ENCODE data around the gene DLGAP4.

Gene DLGAP4

DNA sequence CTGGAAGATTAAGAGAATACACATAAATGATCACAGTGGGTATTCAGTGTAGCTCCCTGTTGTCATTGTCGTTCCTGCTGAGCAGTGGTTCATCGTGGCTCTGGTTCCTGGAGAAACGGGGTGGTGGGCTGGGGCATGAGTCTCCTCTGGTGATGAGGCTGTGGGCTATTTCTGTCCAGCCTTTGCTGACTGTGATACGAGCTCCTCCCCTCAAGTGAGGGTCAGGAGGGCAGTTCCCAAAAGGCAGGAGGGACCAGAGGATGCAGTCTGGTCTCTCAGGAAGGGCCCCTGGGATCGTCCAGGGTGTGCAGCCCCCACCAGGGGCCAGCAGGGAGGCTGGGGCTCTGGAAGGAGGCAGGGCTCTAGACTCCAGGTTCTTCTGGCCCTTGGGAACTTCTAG, 31.1 kb upstream of the DLGAP4 start:
- no peak for DNase-seq (ENCODE audit: low spot score)

DNA sequence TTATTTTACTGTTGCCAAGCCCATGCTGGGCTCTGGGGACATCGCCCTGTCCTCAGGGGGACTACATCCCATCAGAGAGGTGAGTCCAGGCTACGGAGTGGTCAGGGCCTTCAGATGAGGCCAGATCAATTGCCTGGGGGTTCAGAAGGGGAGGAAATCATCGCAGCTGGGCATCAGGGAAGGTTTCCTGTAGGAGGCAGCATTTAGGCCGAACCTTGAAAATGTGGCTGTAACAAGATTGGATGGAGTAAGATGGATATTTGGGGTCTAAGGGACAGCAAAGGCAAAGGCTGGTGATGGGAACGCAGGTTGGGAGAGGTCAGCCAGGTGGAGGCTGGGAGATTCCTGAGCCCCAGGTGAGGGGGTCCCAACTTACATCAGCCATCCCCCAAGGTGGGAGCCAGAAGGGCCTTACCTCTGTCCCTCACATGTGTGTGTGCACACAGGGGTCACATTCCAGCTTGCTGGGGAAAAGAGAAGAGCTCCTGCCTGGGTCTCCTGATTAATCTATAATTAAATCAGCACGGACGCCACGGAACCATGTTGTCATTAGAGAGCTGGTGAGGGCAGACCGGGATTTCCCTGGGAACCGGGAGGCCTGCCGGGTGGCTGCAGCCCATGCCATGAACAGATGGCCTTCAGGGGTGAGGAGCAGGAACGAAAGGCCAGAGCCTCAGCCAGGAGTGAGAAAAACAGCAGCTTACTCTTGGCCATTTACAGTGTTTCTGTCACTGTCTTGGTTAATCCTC, 30.5 kb upstream of the DLGAP4 start:
- DNase-seq (ENCODE audit: low spot score), result no peak

DNA sequence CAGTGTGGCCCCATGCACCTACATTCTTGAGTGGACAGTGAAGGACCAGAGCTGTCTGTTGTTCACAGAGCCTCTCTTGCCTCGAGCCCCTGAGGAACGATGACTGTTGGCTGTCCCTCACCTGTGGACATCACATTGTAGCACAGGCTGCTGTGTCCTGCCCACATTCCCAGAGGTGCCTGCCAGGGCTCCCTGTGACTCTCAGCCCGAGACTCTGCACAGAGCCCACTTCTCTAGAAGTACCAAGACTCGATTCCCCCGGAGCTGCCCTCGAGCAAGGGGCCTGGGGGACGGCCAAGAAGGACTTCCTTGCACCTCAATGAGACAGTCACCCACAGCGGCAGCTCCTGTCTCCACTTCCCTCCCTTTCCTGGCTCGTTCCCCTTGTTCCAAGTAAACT, 28.6 kb upstream of the DLGAP4 start:
- no peak for DNase-seq (ENCODE audit: low spot score)

DNA sequence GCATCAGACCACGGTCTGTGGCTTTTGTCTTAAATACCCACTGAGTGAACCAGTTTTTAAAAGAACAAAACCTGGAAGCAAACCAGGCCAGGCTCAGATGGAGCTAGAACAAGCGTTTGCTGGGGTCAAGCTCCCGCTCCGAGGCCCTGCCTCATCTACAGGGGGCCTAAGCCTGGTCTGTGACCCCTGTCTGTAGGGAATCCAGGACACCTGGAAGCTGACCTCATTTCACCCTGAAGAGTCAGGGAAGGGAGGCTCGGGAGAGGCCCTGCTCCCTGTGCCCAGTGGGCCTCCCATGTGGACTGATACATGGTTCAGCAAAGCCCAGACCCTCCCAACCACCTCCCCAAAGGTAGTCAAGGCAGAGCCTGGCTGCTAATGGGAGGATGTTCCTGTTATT, 26.8 kb upstream of the DLGAP4 start:
- no peak for DNase-seq (ENCODE audit: low spot score)

DNA sequence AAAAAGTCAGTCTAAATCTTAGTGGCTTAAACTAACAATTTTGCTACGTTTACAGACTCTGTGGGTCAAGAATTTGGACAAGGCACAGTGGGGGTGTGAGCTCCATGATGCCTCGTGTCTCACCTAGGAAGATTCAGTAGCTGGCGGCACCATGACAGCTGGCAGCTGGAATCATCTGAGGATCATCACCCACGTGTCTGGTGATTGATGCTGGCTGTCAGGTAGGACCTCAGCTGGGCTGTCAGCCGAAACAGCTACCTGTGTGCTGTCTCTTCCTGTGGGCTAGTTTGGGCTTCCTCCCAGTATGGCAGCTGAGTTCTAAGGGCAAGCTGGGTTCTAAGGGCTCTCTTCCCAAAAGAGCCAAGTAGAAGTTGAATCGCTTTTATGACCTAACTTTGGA, 26.4 kb upstream of the DLGAP4 start:
- no peak for DNase-seq (ENCODE audit: low spot score)

DNA sequence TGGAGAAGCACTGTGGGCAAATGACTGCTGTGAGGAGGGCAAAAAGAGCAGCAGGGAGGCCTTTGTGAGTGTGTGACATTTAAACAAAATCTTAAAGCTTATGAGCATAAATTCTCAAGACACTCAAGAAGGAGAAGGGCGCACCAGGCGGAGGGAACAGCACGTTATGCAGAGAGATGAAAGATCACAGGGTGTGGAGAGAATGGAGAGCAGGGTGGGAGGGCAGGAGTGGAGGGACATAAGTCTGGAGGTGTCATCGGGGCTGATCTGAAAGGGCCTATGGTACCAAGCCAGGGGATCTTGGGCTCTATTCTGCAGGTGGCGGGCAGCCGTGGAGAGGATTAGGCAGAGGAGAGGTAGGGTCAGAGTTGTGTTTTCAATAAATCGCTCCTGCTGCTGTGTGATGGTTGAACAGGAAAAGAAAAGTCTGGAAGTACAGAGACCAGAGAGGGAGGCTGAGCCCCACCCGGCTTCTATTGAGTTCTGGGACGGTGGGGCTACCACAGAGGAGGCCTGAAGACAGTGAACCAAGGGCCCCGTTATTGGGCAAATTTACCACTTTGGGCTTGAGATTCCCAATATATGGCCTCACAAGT, 24.3 kb upstream of the DLGAP4 start:
- no peak for DNase-seq (ENCODE audit: low spot score)

DNA sequence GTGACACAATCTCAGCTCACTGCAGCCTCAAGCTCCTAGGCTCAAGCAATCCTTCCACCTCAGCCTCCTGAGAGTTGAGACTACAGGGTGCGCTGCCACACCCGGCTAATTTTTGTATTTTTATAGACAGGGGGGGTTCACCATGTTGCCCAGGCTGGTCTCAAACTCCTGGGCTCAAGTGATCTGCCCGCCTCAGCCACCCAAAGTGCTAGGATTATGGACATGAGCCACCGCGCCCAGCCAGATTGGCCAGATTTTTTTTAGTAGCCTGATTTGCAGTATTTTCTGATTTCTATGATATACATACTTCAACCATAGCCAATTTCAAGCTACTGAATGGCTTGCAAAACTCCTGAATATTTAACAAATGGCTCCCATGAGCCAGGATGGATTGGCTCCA, 21.4 kb upstream of the DLGAP4 start:
- DNase-seq (ENCODE audit: low spot score), result no peak

DNA sequence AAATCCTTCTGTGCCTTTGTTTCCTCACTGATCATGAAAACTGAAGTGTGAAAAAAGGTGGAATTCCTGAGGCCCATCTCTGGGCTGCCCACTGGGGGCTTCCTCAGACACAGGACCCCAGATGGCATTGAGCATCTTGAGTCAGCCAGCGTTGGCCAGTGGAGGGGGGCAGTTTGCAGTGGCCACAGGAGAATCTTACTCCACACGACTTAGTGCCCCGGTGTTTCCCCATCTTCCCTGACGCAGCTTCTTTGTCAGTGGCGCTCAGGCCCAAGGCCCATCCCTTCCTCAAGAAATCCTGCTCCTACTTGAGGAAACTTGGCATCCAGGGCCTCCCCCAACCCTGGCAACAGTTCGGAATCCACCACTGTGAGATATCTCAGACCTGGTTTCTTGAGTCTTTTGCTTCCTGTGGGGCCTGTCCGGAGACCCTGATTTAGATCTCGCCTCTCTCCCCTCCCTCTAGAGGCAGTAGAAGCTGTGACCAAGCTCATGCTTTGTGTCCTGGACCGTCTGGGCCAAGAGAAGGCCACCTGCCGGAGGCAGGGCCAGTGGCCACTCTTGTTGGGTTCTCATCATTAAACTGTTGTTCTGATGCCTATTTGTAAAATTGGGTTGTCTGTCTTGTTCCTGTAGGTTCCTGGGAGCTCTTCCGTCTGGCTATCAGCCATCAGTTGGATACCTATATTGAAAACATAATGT, 20.2 kb upstream of the DLGAP4 start:
- DNase-seq (ENCODE audit: low spot score), result no peak

DNA sequence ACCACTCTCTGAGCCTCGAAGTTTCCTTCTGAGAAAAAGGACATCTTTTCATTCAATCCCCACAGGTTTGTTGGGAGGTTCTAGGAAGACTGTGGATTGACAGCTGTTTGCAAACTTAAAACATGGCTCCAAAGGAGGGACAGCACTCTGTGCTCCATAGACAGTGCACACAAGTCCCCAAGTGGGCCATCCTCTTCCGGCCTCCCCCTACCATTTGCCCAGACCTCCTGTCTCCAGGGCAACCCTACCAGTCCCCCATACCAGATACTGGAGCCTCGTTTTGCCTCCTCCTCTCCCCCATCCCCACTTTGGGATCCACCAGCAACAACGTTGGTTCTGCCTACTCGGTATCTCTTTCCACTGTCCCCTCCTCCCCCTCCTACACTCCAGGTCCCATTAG, 8.5 kb upstream of the DLGAP4 start:
- no peak for DNase-seq (ENCODE audit: low spot score)

DNA sequence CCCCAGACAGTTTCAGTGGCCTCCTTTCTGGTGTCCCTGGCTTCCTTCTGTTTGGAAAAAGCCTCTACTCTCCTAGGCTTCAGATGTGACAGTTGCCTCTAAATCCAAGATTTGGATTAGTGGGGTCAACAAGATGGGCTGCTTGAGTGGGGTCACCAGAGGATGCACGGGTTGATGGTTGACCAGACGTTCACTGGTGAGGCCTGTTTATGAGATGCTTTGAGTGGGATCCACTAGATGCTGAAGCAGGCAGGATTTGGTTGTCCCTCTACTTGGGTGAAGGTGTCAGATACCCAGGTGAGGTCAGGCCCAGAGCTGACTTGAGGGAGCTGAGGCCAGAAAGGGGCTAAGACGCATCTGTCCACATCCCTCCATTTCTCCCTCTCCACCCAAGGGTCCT, 8.1 kb upstream of the DLGAP4 start:
- DNase-seq (ENCODE audit: low spot score), result no peak

DNA sequence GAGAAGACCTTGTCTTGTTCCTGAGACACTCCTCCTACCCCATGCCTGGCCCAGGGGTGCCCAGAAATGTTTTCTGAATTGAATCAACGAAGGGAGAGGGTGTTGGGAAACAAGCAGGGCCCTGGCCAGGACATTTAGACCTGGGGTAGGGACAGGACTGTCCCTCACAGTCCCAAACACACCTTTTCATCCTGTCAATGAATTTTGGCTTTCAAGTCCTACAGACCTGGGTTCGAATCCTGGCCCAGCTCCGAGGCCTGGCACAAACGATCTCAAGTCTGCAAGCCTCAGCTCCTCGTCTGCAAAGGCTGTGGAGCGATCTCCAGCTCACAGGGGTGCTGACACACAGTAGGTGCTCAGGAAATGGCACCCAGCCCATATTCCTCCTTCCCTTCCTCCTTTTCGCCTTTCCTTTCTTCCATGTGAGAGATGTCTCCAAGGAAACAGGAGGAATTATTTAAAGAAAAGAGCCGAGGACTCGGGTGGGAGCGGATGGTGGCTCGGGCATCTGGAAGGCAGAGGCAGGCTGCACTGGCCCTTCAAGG, 7.3 kb upstream of the DLGAP4 start:
- no peak for DNase-seq (ENCODE audit: low spot score)

DNA sequence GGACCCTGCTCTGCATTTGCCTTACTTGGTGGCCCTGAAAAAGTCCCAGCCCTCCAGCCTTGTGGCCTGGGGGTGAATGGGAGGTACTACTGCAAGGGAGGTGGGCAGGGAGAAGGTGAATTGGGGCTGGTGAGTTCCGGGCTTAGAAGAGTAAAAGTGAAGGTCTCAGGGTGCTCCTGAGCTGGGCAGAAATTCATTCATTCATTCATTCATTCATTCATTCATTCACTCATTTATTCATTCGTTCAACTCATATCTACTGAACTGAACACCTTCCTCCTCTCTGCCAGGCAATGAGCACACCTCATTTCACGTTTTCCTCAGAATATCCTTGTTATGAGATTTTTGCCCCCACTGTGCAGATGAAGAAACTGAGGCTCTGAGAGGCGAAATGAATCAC, 6.7 kb upstream of the DLGAP4 start:
- DNase-seq (ENCODE audit: low spot score), result no peak

DNA sequence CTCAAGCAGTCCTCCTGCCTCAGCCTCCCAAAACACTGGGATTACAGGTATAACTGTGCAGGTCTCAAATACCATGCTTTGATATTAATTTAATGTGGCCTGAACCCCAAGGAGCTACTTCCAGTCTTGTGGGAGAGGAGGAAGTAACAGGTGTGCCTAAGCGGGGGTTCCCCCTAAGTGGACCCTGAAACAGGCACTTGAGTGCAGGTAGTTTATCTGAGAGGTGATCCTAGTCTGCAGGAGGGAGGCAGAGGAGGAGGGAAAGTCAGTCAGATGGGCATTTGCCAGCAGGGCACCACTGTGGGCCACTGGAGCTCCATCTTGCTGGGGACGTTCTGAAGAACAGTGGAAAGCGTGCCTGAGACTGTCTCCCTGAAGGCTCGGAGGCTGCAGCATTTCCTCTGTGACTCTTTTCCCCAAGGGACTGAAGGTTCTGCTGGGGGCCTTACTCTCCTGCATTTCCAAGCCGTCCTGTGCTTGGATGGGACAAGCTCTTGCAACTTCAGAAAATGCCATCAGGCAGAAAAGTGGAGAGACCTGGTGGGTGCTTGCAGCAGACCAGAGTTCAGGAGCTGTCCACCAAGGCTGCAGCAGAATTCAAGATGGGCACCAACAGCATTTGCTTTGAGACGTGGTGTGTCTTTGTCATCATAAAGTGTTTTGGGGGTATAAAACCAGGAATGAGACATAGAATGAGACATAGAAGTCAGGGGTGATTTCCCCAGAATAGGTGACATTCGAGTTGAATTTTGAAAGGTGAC, 4.6 kb upstream of the DLGAP4 start:
- no peak for DNase-seq (ENCODE audit: low spot score)

DNA sequence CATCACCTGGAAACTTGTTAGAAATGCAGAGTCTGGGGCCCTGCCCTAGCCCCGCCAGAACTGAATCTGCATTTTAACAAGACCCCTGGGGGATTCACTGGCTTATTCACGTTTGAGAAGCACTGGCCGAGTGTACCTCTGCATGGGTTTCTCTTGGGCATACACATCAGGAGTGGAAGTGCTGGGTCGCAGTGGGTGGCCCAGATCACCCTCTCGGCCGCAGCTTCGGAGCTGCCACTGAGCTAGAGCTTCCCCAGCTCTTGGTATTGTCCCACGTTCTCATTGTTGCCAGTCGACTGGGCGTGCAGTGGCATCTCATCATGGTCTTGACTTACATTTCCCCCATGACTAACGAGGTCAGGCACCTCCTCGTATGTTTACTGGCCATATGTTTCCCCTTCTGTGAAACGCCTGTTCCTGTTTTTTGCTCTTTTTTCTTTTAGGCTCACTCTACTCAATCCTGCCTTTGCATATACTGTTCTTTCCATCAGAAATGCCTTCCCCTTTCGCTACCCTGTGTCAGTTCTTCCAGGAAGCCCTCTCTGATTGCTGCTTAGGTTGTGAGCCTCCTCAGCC, 3.0 kb upstream of the DLGAP4 start:
- no peak for DNase-seq (ENCODE audit: low spot score)

DNA sequence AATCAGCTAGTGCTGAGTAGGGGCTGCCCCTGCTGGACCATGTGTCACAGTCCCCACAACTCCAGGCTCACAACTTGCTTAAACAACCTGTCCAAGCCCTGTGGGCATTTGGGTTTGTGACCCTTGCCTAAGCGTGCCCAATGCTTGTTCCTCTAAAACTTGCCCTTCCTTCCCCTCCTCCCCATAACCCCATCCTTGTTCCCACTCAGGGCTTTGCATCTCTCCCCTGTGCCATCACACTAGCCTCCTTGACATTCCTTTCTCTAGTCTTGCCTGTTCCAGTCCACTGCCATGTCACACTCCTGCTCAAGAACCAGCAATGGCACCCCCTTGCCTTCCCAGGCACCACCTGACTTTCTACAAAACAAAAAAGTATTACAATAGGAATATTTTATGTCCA, 2.3 kb upstream of the DLGAP4 start:
- no peak for DNase-seq (ENCODE audit: low spot score)

DNA sequence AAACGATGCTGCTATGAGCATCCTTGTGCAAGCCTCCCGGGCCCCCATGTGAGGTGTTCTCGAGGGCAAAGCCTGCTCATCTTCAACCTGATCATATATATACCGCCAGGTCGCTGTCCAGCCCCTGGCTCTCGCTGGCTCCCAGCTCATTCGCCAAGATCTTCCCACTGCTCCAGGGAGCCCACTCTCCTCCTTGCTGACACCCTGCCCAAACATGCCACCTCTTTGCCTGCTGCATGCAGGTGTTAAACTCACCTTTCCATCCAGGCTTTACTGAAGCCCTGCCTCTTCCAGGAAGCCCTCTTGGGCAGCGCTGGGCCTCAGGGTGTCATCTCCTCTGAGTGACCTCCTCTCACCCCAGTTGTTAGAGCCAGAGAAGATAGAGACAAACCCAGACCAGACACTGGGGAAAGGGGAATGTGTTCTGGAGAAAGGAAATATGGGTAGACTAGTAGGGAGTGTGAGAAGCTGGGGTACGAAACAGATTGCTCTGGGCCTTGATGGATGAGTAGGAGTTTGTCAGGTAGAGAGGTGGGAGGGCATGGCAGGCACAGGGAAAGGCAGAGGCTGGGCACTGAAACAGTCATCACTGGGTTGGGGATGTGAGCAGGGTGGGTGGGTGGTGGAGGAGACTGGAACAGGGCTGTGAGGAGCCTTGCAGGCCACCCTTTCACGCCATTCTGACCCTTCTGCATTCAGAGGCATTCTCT, 1.2 kb upstream of the DLGAP4 start:
- DNase-seq (ENCODE audit: low spot score), result no peak

DNA sequence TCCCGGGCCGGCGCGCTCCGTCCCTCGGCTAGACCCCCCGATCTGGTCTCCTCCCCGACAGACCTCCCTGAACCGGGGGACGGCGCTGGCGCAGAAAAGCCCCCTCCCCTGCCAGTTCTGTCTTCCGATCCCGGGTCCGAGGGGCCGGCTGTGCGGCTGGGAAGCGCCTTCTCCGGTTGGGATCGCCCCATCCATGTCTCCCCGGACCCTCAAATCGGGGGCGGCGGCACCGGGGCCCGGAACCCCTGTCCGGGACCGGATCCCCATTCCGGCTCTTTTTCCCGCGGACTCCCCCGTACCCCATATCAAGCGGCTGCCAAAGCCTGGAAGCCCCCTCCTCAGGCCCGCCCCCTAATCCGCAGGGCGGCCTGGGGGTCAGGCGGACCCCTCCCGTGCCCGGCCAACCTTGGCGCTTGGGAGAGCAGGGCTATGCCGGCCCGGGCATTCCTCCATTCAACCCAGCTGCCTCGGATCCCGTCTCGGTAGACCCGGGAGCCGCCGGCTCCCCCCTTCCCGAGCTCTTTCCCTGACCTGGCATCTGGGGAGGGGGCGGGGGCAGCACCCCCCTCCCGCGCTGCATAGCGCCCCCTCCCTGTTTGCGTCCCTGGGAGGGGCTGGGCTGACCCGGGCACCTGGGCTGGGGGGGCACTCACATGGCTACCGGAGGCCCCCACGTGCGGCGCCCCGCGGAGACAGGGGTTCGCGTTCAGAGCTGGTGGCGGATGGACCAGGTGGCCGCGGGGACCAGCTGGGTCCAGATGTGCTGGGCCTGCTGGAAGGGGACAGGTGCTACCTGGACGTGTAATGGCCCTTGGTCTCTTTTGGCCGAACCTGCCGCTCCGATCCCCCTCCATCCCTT, 643 bp downstream of the DLGAP4 start:
- DNase-seq (ENCODE audit: low spot score), result no peak

DNA sequence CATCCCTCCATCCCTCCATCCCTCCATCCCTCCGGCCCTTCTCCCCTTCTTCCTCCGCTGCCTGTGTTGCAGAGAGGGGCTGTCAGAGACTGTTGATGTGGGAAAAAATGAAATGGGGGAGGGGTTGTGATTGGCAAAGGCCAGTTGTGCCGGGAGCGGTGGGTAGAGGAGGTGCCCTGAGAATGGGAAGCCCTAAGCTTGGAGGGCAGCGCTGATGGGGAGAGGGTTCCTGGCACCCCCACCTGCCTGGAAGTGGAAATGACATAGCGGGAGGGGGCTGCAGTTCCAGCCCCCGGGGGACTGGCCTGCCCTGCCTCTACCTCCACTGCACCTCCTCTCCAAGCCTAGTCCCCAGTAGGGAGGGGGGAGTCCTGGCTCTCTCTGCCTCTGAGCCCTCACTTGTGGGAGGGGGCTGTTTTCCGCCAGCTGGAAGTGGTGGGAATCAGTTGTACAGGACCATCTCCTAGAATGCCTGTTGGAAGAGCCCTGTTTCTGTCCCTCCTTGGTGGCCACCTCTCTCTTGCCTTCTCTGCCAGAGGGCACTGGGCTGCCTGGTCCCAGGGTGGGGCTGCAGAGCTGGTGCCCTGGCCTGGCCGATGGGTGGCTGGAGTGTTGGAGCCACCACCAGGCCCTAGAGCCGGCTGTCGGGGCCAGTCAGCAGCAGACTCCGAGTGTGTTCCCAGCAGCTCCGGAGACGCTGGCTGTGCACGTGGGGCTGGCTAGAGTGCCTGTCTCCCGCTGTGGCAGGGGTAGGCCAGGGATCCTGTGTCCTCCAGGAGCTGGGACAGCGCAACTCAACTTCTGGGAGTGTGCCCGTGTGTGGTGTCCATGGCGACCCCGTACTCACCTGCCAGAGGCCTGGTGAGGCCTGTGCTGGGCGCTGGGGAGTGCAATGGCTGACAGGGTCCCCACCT, 1.5 kb downstream of the DLGAP4 start:
- DNase-seq (ENCODE audit: low spot score), result no peak

DNA sequence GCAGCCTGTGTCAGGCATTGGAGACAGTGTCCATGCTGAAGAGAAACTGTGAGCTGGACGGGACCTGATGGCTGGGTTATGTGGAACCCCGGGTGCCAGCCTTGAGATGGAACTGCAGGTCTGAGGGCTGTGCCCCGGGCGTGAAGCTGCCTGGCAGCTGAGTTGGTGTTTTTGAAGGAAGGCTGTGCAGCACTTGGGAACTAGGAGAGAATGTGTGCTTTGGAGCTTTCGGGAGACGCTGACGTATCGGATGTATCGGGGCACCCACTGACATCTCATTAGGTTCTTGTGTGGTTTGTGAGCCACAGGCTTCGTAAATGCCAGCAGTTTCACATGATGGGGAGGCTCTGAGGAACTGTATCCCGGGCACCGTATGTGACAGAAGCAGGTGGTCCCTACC, 2.2 kb downstream of the DLGAP4 start:
- no peak for DNase-seq (ENCODE audit: low spot score)
